ENCODE results near the gene GLI1. TPM values are rescaled to one million over a fixed set of nuclear protein-coding genes. Genes with fewer than 3 reads are reported as not detected.

Gene GLI1
- total RNA-seq, 1 experiment from 2014 or later = 0.57 TPM

DNA sequence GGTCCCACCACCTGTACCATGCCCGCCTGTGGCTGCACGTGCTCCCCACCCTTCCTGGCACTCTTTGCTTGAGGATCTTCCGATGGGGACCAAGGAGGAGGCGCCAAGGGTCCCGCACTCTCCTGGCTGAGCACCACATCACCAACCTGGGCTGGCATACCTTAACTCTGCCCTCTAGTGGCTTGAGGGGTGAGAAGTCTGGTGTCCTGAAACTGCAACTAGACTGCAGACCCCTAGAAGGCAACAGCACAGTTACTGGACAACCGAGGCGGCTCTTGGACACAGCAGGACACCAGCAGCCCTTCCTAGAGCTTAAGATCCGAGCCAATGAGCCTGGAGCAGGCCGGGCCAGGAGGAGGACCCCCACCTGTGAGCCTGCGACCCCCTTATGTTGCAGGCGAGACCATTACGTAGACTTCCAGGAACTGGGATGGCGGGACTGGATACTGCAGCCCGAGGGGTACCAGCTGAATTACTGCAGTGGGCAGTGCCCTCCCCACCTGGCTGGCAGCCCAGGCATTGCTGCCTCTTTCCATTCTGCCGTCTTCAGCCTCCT is 3.4 kb upstream of the GLI1 start:
- in situ Hi-C loops (cut with HindIII; ENCODE audit: low pct_unique_long_range_greater_than_20kb, low sequenced_read_pairs) = no loop called here
- peak; percentile 51 for DNase-seq (ENCODE audit: low read depth)

DNA sequence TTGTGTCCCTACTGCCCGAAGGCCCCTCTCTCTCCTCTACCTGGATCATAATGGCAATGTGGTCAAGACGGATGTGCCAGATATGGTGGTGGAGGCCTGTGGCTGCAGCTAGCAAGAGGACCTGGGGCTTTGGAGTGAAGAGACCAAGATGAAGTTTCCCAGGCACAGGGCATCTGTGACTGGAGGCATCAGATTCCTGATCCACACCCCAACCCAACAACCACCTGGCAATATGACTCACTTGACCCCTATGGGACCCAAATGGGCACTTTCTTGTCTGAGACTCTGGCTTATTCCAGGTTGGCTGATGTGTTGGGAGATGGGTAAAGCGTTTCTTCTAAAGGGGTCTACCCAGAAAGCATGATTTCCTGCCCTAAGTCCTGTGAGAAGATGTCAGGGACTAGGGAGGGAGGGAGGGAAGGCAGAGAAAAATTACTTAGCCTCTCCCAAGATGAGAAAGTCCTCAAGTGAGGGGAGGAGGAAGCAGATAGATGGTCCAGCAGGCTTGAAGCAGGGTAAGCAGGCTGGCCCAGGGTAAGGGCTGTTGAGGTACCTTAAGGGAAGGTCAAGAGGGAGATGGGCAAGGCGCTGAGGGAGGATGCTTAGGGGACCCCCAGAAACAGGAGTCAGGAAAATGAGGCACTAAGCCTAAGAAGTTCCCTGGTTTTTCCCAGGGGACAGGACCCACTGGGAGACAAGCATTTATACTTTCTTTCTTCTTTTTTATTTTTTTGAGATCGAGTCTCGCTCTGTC is 2.7 kb upstream of the GLI1 start:
- in situ Hi-C loops (cut with HindIII; ENCODE audit: low pct_unique_long_range_greater_than_20kb, low sequenced_read_pairs) = no loop called here
- no peak for DNase-seq (ENCODE audit: low read depth)

DNA sequence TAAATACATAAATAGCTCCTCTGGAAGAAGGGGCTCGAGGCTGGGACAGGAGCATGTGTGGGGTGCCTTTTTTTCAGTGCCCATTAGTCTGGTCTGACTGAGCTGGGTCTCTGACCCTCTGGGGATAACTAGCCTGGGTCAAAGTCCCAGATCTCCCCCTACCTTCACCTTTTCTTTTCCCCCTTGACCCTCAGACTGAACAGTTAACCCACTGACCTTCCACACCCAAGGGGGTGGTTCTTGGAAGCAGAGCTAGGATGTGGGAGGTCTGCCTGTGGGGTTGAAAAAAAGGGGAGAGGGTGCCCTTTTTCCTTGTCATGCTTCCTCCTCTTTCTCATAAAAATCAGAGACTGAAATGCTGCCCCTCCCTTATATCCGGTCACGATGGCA is 925 bp upstream of the GLI1 start:
- in situ Hi-C loops (cut with HindIII; ENCODE audit: low pct_unique_long_range_greater_than_20kb, low sequenced_read_pairs) = no loop called here
- no peak for DNase-seq (ENCODE audit: low read depth)

DNA sequence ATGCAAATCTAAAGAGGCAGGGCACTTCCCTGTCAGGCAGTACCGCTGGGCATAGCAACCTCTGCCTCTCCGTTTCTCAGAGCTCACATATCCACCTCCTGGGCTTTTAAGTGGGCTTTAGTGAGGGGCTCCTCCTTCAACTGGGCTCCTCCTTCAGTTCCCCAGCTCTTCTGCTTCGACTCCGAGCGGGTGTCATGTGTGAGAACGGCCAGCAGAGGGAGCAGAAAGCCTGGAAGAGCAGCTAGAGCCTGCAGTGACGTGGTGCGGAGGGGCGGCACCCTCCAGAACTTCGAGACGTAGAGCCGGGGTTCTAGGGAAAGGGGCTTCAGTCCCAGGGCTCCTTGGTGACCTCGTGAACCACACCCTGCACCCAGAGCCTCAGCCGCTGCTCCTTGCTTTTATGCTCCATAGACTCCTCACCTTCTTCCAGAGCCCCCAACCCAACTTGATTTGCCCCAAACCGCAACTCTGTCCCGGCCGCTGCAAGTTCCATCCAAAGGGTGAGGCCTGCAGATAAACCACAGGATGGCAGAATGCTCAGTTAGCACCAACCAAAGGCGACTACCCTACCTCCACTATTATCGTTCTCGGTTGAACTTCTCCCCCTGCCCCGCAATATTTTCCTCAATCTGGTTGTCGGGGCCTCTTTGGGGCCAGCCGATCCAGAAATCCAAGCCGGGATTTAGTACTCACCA is 383 bp upstream of the GLI1 start:
- peak; percentile 99 for DNase-seq (ENCODE audit: low read depth)
- in situ Hi-C loops (cut with HindIII; ENCODE audit: low pct_unique_long_range_greater_than_20kb, low sequenced_read_pairs) = no loop called here

DNA sequence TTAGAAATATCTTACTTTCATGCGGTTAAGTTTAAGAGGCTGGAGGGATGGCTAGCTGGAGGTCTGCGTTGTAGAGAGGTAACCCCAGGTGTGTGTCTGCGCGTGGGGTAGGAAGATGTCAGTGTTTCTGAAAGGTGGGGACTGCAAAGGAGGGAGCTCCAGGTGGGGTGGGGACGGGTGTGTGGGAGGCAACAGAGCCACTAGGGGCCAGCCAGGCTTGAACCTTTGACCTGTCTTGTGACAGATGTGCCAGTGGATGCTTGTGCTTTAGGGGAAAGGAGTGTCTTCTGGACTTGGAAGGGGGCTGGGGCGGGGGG is 841 bp downstream of the GLI1 start:
- DNase-seq (ENCODE audit: low read depth) = peak; percentile 32
- in situ Hi-C loops (cut with HindIII; ENCODE audit: low pct_unique_long_range_greater_than_20kb, low sequenced_read_pairs) = no loop called here

DNA sequence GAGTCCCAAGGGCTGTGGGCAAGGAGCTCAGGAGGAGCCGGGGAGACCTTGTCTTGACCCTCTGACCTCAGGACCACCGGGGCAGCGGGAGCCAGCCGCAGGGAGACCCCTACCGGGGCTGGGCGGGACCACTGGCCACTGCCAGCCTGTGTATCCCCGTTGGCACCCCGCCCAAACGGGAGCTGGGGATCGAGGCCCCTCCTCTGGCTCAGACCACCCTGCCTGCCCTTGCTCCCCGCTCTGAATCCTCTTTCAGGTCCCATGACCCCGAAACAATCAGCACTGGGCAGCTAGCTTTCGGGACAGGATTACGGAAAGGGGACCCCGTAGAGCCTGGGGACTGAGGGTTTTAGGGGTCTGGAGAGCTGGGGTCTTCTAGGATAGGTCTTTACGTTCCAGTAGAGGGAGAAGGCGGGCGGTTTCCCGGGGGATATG is 1.3 kb downstream of the GLI1 start:
- in situ Hi-C loops (cut with HindIII; ENCODE audit: low pct_unique_long_range_greater_than_20kb, low sequenced_read_pairs) = no loop called here
- no peak for DNase-seq (ENCODE audit: low read depth)

DNA sequence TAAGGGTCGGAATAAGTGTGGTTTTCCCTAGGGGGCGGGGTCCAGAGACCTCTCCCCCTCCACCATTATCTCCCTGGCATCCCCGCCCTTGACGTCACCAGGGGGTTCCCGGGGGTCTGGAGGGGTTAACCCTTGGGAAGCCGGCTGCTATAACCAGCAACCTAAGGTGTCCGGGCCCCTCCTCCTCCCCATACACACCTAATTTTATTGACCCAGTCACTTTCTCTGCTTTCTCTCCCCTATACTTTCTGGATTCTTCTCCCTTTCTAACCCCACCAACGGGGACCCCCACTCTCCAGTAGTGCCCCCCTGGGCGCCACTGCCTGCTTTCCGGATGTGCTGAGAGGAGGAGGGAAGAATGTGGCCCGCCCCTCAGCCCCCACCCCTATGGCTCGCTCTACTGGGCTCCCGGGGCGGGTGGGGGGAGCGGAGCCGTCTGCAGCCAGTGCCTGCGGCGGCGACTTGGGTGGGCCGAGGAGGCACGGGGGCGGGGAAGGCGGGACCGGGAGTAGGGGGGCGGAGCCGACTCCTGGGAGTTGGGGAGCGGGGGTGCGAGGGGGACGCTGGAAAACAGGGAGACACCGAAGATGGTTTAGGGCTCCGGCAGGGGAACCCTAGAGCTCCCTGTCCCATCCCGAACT is 1.8 kb downstream of the GLI1 start:
- peak; percentile 63 for DNase-seq (ENCODE audit: low read depth)
- in situ Hi-C loops (cut with HindIII; ENCODE audit: low pct_unique_long_range_greater_than_20kb, low sequenced_read_pairs) = no loop called here

DNA sequence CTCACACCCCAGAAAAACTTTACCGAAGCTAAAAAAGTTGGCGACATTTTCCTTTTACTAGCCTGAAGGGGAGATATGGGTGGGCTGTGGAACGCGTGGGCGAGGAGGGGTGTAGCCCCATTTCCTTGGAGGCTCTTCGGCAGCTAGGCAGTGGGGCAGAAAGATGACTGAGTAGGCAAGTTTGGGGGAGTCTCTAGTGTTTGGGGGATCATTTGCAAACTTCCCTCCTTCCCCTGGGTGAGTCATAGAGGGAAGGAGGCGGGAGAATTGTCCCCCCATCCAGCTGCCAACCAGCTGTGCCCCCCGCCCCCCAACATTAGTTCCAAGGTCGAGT is 2.3 kb downstream of the GLI1 start:
- DNase-seq (ENCODE audit: low read depth) = peak; percentile 69
- in situ Hi-C loops (cut with HindIII; ENCODE audit: low pct_unique_long_range_greater_than_20kb, low sequenced_read_pairs) = no loop called here

DNA sequence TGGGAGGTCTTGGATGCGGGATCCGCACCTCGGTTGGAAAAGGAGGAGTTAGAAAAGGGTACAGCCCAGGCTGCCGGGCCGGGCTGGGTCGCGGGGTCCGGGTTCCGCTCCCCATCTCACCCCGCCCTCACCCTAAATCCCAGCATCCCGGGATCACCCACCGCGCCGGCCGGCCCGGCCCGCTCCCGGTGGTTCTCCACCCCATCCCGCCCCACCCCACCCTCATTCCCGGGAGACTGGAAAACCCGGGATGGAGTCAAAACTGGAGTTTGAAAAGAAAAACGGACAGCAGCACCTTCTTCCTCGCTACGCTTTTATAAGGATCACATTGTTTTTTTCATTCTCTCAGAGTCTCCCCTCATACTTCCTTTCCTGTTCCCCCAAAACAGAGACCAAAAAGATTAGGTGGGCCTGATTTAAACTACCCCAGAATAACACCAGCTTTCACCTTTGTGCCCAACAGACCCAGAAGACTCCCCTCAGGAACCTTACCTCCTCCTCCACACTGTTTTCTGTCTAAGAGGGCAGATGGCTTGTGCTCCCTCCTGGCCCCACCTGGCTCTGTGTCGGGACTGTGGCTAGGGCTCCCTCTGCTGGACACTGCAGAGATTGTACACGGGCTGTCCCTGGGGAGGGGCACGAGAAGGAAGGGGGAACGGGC is 2.8 kb downstream of the GLI1 start:
- in situ Hi-C loops (cut with HindIII; ENCODE audit: low pct_unique_long_range_greater_than_20kb, low sequenced_read_pairs) = no loop called here
- peak; percentile 98 for DNase-seq (ENCODE audit: low read depth)

DNA sequence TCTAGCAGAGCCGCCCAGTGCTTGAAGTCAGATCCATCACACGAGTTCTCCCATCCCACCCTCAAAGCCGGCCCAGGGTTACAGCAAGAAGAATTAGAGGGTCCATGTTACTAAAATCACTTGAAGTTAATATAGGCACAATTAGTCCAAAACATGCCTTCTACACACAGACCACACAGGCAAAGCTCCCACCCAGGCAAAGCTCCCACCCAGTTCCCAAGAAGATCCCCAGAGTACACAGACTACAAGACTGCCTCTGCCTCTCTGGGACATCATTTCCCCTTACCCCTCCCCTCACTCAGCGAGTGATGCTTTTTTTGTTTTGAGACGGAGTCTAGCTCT is 3.3 kb downstream of the GLI1 start:
- in situ Hi-C loops (cut with HindIII; ENCODE audit: low pct_unique_long_range_greater_than_20kb, low sequenced_read_pairs) = no loop called here
- no peak for DNase-seq (ENCODE audit: low read depth)

DNA sequence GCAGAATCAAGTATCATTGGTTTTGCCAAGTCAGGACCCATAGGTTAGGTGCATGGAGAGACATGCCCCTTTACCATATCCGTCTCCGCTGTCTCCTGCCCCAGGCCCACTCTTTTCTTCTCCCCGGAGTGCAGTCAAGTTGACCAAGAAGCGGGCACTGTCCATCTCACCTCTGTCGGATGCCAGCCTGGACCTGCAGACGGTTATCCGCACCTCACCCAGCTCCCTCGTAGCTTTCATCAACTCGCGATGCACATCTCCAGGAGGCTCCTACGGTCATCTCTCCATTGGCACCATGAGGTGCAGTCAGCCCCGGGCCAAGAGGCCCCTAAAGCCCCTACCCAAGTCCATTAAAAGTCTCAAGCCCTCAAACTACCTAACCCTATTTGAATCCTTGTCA is 5.0 kb downstream of the GLI1 start:
- DNase-seq (ENCODE audit: low read depth) = no peak
- in situ Hi-C loops (cut with HindIII; ENCODE audit: low pct_unique_long_range_greater_than_20kb, low sequenced_read_pairs) = no loop called here

DNA sequence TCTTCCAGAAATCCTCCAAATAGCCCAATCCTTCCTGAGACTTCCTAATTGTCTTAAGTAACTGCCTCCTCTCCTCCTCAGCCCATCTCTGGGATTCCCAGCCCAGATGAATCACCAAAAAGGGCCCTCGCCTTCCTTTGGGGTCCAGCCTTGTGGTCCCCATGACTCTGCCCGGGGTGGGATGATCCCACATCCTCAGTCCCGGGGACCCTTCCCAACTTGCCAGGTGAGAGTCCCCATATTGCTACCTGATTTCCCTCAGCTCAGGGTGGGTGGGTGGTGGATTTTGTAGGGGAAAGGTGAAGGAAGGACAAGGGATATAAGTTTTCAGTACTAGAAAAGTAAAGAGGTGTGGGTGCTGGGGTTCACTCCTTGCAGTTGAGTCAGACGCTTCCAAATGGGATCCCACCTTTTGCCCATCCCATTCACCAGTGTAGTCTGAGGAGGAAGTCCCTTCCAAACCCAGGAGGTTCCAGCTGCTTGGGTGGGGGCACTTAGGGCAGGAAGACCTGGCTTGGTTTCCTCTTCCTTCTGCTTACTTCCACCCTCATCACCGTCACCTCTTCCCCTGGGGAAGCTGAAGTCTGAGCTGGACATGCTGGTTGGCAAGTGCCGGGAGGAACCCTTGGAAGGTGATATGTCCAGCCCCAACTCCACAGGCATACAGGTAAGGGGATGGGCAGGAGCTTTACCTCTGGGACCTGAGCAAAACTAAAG is 5.6 kb downstream of the GLI1 start:
- in situ Hi-C loops (cut with HindIII; ENCODE audit: low pct_unique_long_range_greater_than_20kb, low sequenced_read_pairs) = no loop called here
- no peak for DNase-seq (ENCODE audit: low read depth)

DNA sequence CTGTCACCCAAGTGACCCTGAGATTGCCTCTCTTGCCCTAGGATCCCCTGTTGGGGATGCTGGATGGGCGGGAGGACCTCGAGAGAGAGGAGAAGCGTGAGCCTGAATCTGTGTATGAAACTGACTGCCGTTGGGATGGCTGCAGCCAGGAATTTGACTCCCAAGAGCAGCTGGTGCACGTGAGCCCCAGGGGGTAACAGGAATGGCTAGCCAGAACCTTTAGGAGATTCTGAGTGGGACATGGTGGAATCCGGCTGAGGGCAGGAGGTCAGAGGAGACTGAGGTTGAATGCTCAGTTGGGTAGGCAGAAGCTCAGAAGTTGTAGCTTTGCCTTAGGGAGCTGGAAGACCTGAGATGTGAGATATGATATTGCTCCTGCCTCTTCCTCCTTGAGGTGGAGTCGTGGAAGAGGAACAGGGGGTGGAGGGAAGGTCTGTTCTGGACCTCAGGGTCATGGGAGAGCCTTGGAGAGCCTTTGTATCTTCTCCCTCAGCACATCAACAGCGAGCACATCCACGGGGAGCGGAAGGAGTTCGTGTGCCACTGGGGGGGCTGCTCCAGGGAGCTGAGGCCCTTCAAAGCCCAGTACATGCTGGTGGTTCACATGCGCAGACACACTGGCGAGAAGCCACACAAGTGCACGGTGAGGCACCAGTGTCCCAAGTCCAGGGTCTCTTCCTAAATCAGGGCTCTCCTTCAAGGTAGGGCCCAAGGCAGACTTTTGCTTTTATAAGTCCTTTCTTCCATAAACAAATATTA is 6.3 kb downstream of the GLI1 start:
- no peak for DNase-seq (ENCODE audit: low read depth)
- in situ Hi-C loops (cut with HindIII; ENCODE audit: low pct_unique_long_range_greater_than_20kb, low sequenced_read_pairs) = no loop called here

DNA sequence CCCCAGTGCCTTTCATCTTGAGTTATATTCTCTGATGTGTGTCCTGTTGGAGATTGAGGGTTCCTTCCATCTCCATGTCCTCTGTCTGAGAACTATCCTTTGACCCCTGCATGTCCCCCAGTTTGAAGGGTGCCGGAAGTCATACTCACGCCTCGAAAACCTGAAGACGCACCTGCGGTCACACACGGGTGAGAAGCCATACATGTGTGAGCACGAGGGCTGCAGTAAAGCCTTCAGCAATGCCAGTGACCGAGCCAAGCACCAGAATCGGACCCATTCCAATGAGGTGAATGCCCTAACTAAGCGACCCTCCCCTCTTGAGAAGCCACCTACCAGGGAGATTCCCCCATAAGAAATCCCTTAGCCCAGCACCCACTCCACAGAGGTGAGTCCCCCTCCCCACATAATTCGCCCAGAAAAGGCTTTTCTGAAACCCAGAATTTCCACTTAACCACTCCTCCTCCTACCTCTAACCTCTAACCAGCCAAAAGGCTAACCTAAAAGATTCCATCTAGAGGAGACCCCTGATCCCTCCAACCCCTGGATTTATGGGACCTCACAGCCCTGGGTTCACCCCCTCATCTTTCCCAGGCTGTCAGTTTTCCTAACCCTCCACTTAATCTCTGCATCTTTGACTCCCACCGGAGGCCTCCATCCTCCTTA is 7.8 kb downstream of the GLI1 start:
- no peak for DNase-seq (ENCODE audit: low read depth)
- in situ Hi-C loops (cut with HindIII; ENCODE audit: low pct_unique_long_range_greater_than_20kb, low sequenced_read_pairs) = no loop called here

DNA sequence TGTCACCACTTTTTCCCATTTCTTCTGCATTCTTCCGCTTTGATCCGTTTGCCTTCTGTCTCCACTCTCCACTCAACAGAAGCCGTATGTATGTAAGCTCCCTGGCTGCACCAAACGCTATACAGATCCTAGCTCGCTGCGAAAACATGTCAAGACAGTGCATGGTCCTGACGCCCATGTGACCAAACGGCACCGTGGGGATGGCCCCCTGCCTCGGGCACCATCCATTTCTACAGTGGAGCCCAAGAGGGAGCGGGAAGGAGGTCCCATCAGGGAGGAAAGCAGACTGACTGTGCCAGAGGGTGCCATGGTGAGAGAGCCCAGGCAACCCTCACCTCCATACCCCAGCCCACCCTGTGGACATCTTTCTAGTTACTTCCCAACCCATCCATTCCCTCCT is 8.3 kb downstream of the GLI1 start:
- DNase-seq (ENCODE audit: low read depth) = no peak
- in situ Hi-C loops (cut with HindIII; ENCODE audit: low pct_unique_long_range_greater_than_20kb, low sequenced_read_pairs) = no loop called here

DNA sequence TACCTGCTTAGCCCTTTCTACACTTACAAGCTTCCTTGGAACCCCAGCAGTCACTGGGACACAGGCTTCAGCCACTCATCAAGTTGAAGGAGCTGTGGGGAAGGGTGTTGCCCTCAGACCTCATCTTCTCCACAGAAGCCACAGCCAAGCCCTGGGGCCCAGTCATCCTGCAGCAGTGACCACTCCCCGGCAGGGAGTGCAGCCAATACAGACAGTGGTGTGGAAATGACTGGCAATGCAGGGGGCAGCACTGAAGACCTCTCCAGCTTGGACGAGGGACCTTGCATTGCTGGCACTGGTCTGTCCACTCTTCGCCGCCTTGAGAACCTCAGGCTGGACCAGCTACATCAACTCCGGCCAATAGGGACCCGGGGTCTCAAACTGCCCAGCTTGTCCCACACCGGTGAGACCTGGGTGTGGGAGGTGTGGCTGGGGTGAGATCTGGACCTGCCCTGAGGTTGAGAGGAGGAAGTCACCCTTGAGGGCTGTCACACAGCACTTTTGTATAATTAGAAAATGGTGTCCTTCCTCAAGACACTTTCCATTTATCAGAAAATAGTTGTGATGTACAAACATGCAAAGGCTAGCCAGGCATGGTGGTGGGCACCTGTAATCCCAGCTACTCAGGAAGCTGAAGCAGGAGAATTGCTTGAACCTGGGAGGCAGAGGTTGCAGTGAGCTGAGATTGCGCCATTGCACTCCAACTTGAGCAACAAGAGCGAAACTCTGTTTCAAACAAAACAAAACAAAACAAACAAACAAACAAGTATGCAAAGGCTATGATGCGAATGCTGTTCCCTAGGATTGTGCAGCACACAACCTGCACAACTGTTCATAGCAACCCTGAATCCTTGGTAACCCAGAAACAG is 9.9 kb downstream of the GLI1 start:
- DNase-seq (ENCODE audit: low read depth) = no peak
- in situ Hi-C loops (cut with HindIII; ENCODE audit: low pct_unique_long_range_greater_than_20kb, low sequenced_read_pairs) = no loop called here

Data from Caki2 (cell line).